ENCODE measurements around the gene SMIM38. TPM values are rescaled to one million over a fixed set of nuclear protein-coding genes. Genes with fewer than 3 reads are reported as not detected.

Gene SMIM38
- total and polyA plus RNA-seq, 3 experiments from 2014 or later: 1.4 to 1.8 TPM; not detected in 1

GRCh38 chr11:69167130-69167915 is 11.6 kb downstream of the SMIM38 start:
- H3K36me3 ChIP-seq (ENCODE audit: insufficient read depth, low read length): no peaks in the 10 kb centered on the region
- ChIA-PET CTCF (no interaction called here), POLR2A (no interaction called here)
- Mint-ChIP-seq H3K9me3 (peaks cover 0 to 10% (median 7%) of the 10 kb centered on the region in 5 donors), H3K4me3 (no peak overlapping the region), H3K36me3 (no peaks in the 10 kb centered on the region), H3K4me1 (peaks cover 0 to 4% (median 0%) of the 10 kb centered on the region in 3 donors), H3K27me3 (peaks cover 11 to 24% of the 10 kb centered on the region in 2 donors), H3K27ac (no peak overlapping the region)
- no peak overlapping the region for H3K4me3 ChIP-seq (ENCODE audit: low read length)
- no peak overlapping the region for H3K27ac ChIP-seq (ENCODE audit: low read depth, low read length)
- H3K27me3 ChIP-seq (ENCODE audit: insufficient read depth, low read length, poor library complexity, severe bottlenecking): no peaks in the 10 kb centered on the region
- no peaks in the 10 kb centered on the region for H3K4me1 ChIP-seq (ENCODE audit: insufficient read depth, low read length)
- H3K9me3 ChIP-seq (ENCODE audit: low read length): no peaks in the 10 kb centered on the region
- peak in 1 of 5 donors; percentile 30 for DNase-seq

DNA sequence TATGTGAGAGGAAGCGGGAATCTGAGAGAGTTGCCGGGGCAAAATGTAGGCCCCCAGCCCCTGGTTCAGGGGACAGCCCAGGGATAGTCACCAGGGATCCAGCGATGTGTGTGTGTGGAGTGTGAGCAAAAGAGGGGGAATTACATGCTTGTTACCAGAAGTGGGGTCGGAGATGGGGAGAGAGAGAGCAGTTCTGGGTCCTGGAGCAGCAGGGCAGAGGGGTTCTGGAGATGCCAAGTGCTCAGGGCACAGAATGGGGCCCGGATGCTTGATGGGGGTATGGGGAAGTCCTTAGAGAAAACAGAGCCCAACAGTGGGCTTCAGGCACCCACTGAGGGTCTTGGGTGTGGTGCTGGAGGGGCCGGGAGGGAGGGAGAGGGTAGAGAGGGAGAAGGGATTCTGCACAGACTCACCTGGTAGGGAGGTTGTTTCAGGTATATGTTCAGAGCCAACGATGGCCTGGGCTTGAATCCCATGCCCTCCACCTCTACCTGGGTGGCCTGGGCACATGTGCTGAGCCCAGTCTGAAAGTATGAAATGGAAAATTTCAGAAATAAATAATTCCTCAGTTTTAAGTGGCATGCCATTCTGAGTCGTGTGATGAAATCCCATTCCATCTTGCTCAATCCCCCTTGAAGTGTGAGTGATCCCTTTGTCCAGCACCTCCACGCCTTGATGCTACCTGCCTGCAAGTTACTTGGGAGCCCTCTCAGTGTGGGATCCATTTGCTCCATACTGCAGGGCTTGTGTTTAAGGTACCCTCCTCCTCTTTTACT is 12.4 kb downstream of the SMIM38 start:
- peaks cover 0 to 8% (median 3%) of the 10 kb centered on the region in 5 donors for H3K9me3 Mint-ChIP-seq
- H3K36me3 ChIP-seq (ENCODE audit: insufficient read depth, low read length): no peaks in the 10 kb centered on the region
- H3K27me3 ChIP-seq (ENCODE audit: insufficient read depth, low read length, poor library complexity, severe bottlenecking): no peaks in the 10 kb centered on the region
- peaks cover 10 to 24% of the 10 kb centered on the region in 2 donors for H3K27me3 Mint-ChIP-seq
- H3K4me1 Mint-ChIP-seq: peaks cover 0 to 4% (median 0%) of the 10 kb centered on the region in 3 donors
- H3K27ac ChIP-seq (ENCODE audit: low read depth, low read length): no peak overlapping the region
- no peaks in the 10 kb centered on the region for H3K9me3 ChIP-seq (ENCODE audit: low read length)
- no peaks in the 10 kb centered on the region for H3K4me1 ChIP-seq (ENCODE audit: insufficient read depth, low read length)
- no peak overlapping the region for H3K27ac Mint-ChIP-seq
- ChIA-PET POLR2A (no interaction called here), CTCF (no interaction called here)
- peak in 1 of 5 donors; percentile 16 for DNase-seq
- H3K4me3 Mint-ChIP-seq: no peak overlapping the region
- no peaks in the 10 kb centered on the region for H3K36me3 Mint-ChIP-seq
- no peak overlapping the region for H3K4me3 ChIP-seq (ENCODE audit: low read length)

DNA sequence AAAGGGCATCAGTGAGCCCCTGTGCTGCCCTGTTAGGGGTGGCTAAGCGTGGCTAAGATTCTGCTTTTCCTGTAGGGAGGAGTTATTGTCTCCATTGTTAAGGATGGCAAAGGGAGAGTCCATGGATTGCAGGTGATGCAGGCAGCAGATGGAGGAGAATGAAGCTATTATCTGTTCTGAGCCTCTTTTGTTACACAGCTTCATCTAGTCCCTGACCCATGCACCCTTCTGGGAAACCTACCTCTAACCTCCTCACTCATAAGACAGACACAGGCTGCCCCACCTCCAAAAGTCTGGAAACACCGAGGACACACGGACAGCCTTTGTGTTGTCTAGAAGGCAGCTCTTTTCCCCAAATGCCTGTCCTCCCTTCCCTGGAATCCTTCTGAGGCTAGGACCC is 13.7 kb downstream of the SMIM38 start:
- ChIA-PET CTCF (no interaction called here), POLR2A (no interaction called here)
- Histone ChIP-seq H3K4me3 (ENCODE audit: low read length) (no peak overlapping the region), H3K27me3 (ENCODE audit: insufficient read depth, low read length, poor library complexity, severe bottlenecking) (no peaks in the 10 kb centered on the region), H3K27ac (ENCODE audit: low read depth, low read length) (no peak overlapping the region), H3K4me1 (ENCODE audit: insufficient read depth, low read length) (no peaks in the 10 kb centered on the region), H3K36me3 (ENCODE audit: insufficient read depth, low read length) (no peaks in the 10 kb centered on the region), H3K9me3 (ENCODE audit: low read length) (no peaks in the 10 kb centered on the region)
- peaks cover 7 to 17% of the 10 kb centered on the region in 2 donors for H3K27me3 Mint-ChIP-seq
- no peak overlapping the region for H3K27ac Mint-ChIP-seq
- no peak overlapping the region for H3K4me3 Mint-ChIP-seq
- peaks cover 0 to 4% (median 0%) of the 10 kb centered on the region in 3 donors for H3K4me1 Mint-ChIP-seq
- DNase-seq: no peak
- H3K36me3 Mint-ChIP-seq: no peaks in the 10 kb centered on the region
- peaks cover 0 to 2% (median 1%) of the 10 kb centered on the region in 5 donors for H3K9me3 Mint-ChIP-seq

DNA sequence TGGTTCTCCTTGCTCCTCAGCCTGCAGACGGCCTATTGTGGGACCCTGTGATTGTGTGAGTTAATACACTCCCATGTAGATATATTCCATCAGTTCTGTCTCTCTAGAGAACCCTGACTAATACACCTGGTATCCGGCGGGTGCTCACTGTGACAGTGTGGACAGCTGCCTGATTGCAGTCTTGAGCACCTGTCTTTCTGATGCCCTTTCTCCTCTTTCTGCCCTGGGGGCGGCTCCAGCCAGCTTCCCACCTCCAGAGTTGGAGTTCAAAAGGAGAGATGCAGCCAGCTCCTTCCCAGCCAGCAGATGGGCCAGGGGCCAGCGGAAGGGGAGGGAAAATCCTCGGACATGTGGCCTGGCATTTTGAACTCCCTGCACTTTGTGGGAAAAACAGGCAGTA is 15.0 kb downstream of the SMIM38 start:
- Histone ChIP-seq H3K4me3 (ENCODE audit: low read length) (no peak overlapping the region), H3K36me3 (ENCODE audit: insufficient read depth, low read length) (no peaks in the 10 kb centered on the region), H3K9me3 (ENCODE audit: low read length) (no peaks in the 10 kb centered on the region), H3K27ac (ENCODE audit: low read depth, low read length) (no peak overlapping the region), H3K27me3 (ENCODE audit: insufficient read depth, low read length, poor library complexity, severe bottlenecking) (no peaks in the 10 kb centered on the region), H3K4me1 (ENCODE audit: insufficient read depth, low read length) (no peaks in the 10 kb centered on the region)
- Mint-ChIP-seq H3K4me1 (peaks cover 0 to 4% (median 0%) of the 10 kb centered on the region in 3 donors), H3K27me3 (peaks cover 5 to 10% of the 10 kb centered on the region in 2 donors), H3K4me3 (no peak overlapping the region), H3K36me3 (no peaks in the 10 kb centered on the region), H3K27ac (no peak overlapping the region), H3K9me3 (peaks cover 0 to 11% (median 5%) of the 10 kb centered on the region in 5 donors)
- peak in 1 of 5 donors; percentile 3 for DNase-seq
- POLR2A ChIA-PET: no interaction called here
- CTCF ChIA-PET: no interaction called here

DNA sequence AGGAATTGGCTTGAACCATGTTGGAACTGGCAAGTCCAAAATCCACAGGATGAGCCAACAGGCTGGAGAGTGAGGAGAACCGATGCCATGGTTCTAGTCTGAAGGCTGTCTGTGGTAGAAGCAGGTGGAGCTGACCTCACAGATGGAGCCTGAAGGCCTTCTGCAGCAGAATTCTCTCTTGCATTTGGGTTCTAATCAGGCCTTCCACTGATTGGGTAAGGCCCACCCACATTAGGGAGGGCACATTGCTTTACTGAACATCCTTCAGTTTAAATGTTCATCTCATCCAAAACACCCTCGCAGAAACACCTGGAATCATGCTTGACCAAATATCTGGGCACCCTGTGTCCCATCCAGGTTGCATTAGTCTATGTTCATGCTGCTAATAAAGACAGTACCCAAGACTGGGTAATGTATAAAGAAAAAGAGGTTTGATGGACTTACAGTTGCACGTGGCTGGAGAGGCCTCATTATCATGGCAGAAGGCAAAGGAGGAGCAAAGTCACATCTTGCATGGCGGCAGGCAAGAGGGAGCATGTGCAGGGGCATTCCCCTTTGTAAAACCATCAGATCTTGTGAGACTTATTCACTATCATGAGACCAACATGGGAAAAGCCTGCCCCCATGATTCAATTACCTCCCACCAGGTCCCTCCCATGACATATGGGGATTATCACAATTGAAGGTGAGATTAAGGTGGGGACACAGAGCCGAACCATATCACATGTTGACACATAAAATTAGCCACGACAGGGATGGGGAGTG is 15.9 kb downstream of the SMIM38 start:
- Histone ChIP-seq H3K27me3 (ENCODE audit: insufficient read depth, low read length, poor library complexity, severe bottlenecking) (no peaks in the 10 kb centered on the region), H3K9me3 (ENCODE audit: low read length) (no peaks in the 10 kb centered on the region), H3K4me3 (ENCODE audit: low read length) (no peak overlapping the region), H3K36me3 (ENCODE audit: insufficient read depth, low read length) (no peaks in the 10 kb centered on the region), H3K4me1 (ENCODE audit: insufficient read depth, low read length) (no peaks in the 10 kb centered on the region), H3K27ac (ENCODE audit: low read depth, low read length) (no peak overlapping the region)
- Mint-ChIP-seq H3K27me3 (peaks cover 5 to 10% of the 10 kb centered on the region in 2 donors), H3K4me1 (peaks cover 0 to 1% (median 0%) of the 10 kb centered on the region in 3 donors), H3K27ac (no peak overlapping the region), H3K9me3 (peaks cover 2 to 14% (median 5%) of the 10 kb centered on the region in 5 donors), H3K4me3 (no peak overlapping the region), H3K36me3 (no peaks in the 10 kb centered on the region)
- POLR2A ChIA-PET: no interaction called here
- DNase-seq: peak in 1 of 5 donors; percentile 11
- CTCF ChIA-PET: no interaction called here

DNA sequence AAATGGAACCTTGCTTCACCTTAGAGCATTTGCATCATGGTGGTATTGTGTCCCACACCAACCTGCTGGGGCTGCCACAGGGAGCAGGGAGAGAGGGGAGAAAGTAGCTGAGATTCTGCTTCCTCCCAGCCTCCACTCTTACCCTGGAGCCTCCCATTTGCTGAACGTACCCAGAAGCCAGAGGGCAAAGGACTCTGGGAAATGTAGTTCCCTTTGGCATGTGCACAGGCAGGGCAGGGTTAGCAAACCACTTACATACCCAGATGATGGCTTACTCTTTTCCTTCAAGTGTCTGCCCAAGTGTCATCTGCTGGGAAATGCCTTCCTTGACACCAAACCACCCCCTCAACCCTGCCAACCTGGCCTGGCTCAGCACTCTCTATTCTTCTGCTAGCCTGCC is 16.9 kb downstream of the SMIM38 start:
- CTCF ChIA-PET: no interaction called here

GRCh38 chr11:69173331-69173730 is 17.6 kb downstream of the SMIM38 start:
- Mint-ChIP-seq H3K4me3 (no peak overlapping the region), H3K36me3 (no peaks in the 10 kb centered on the region), H3K9me3 (peaks cover 2 to 17% (median 5%) of the 10 kb centered on the region in 5 donors), H3K27ac (peak overlapping the region in 1 of 8 donors; percentile 17), H3K27me3 (peaks cover 3 to 5% of the 10 kb centered on the region in 2 donors), H3K4me1 (no peaks in the 10 kb centered on the region)
- DNase-seq: peak in 1 of 5 donors; percentile 35
- Histone ChIP-seq H3K27ac (ENCODE audit: low read depth, low read length) (no peak overlapping the region), H3K4me3 (ENCODE audit: low read length) (no peak overlapping the region), H3K27me3 (ENCODE audit: insufficient read depth, low read length, poor library complexity, severe bottlenecking) (no peaks in the 10 kb centered on the region), H3K9me3 (ENCODE audit: low read length) (no peaks in the 10 kb centered on the region), H3K36me3 (ENCODE audit: insufficient read depth, low read length) (no peaks in the 10 kb centered on the region), H3K4me1 (ENCODE audit: insufficient read depth, low read length) (no peaks in the 10 kb centered on the region)
- ChIA-PET POLR2A (no interaction called here), CTCF (no interaction called here)

More for the DNA sequence above, 16.9 kb downstream of the SMIM38 start:
- Histone ChIP-seq H3K9me3 (ENCODE audit: low read length) (no peaks in the 10 kb centered on the region), H3K4me3 (ENCODE audit: low read length) (no peak overlapping the region), H3K4me1 (ENCODE audit: insufficient read depth, low read length) (no peaks in the 10 kb centered on the region), H3K27ac (ENCODE audit: low read depth, low read length) (no peak overlapping the region), H3K36me3 (ENCODE audit: insufficient read depth, low read length) (no peaks in the 10 kb centered on the region), H3K27me3 (ENCODE audit: insufficient read depth, low read length, poor library complexity, severe bottlenecking) (no peaks in the 10 kb centered on the region)
- Mint-ChIP-seq H3K4me3 (no peak overlapping the region), H3K27me3 (peaks cover 5 to 6% of the 10 kb centered on the region in 2 donors), H3K27ac (no peak overlapping the region), H3K4me1 (no peaks in the 10 kb centered on the region), H3K9me3 (peaks cover 2 to 17% (median 5%) of the 10 kb centered on the region in 5 donors), H3K36me3 (no peaks in the 10 kb centered on the region)
- POLR2A ChIA-PET: no interaction called here
- DNase-seq: peak in 1 of 5 donors; percentile 4
